ENCODE measurements around the gene KRTAP10-11. TPM values are rescaled to one million over a fixed set of nuclear protein-coding genes. Genes with fewer than 3 reads are reported as not detected.
"Not testable (repeated sequence)": the region's sequence is repeated elsewhere in the genome, so short reads cannot be mapped to it uniquely, and the experiment has no call there.

Gene KRTAP10-11
- polyA plus RNA-seq, 3 donors = not detected

DNA sequence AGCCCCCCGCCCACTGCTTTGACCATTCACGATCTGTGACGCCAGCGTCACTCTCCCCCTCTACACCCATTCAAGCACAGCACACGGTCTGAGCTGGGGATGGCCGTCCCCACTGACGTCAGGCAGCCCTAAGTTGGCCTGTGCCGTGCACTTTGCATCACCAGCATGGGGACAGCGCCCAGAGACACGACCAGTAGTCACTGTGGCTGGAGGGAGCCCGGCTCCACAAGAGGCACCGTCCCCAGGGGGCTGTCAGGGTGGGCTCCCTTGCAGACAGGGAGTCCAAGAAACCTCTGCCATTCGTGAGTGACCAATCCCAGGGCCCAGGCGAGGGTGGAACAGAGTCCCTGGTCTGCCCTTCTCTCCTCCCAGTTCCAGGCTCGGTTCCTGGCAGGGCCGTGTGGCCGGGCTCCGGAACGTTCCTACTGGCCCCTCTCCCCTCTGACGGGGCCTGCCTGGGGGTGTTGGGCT lies 32.0 kb upstream of the KRTAP10-11 start:
- no peak for DNase-seq (ENCODE audit: low read depth in 3 of 3, low spot score in 2 of 3)

DNA sequence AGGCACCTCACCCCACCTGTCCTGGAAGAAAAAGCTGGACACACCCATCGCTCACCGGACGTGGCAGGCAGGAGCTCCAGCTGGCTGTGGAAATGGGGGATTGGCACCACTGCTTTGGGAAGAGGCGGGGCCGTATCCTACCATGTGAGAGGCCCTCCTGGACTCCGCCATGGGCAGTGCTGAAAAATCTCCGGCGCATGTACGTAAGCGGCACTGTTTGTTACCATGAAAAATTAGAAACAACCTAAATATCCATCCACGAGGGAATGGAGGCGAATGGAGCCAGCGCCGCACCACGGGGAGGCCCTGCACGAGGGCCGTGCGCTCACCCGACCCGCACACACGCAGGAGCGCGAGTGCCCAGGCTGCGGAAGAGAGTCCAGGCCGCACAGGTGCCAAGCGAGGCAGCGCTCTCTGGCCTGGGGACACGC lies 31.2 kb upstream of the KRTAP10-11 start:
- DNase-seq (ENCODE audit: low read depth in 3 of 3, low spot score in 2 of 3) = no peak

DNA sequence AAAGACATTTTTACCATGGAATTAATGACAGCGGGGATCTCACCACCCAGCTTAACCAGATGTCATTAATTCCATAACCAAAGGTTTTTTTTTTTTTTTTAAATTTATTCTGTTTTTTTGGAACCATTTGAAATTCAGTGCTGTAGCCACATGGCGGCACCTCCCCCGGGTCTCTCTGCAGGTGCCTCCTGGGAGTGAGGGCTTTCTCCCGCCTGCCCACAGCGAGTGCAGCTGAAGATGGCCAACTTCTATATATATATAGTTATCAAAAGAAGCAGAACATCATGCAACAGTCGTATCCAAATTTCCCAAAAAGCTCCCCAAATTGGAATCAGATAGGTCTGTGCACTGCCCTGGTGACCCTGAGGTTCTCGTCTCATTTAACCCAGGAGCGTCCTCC lies 30.7 kb upstream of the KRTAP10-11 start:
- no peak for DNase-seq (ENCODE audit: low read depth in 3 of 3, low spot score in 2 of 3)

DNA sequence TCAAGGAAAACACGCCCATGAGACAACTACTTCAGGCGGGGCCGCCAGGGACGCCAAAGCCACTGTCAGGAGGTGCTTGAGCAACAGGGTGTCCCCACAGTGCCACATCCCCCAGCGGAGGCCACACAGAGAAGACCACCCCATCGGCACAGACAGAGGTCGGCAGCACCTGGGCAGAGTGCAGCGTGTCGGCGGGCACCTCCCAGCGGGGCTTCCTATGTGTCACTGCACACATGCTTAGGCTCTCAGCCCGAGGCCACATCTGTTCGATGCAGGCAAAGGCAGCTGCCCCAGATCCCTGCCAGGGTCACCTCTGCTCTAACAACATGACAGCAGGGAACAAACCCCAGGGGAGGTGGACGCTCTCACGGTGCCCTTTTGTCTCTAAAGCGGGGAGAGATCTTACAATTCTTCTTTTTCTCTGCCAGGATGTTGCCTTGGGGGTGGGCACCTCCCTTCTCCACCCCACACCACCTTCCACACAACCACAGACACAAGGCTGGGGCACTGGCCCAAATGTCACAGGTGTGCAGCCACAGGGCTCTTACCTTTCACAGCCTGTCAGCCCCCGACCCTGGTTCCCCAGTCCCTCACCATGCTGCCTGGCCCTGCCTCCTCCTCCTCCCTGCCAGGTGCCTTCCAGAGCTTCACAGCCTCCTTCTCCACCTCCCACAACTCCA lies 30.2 kb upstream of the KRTAP10-11 start:
- DNase-seq (ENCODE audit: low read depth in 3 of 3, low spot score in 2 of 3) = no peak

DNA sequence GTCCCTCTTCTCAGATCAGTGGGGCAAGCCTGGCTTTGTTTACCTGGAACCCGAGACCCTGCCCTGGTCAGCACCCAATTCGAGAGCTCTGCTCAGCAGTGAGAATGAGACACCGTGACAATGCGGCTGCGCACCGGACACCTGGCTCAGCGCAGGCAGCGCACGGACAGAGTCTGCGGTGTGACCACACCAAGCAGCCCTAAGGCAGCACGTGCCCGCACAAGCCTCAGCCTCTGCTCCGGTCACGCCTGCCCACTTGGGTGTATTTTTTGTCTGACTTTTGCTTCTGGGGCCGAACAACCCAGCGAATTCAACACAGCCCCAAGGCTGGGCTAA lies 29.7 kb upstream of the KRTAP10-11 start:
- no peak for DNase-seq (ENCODE audit: low read depth in 3 of 3, low spot score in 2 of 3)

DNA sequence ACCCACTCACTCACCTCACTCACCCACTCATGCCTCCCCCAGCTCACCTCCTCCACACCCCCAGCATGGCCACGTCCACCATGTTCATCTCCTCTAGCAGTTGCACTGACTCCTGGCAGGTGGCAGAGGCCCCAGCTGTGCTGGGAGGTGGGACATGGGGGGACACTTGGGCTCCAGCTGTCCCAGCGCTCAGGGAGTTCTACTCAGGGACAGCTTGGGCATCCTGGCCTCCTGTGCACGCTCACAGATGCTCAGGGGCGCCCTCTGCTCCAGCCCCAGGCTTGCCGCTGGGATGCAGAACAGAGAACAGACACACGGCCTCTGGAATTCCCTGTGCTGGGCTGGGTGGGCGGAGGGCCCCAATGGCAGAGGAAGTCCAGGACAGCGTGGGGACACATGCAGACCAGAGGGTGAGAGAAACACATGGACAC lies 29.1 kb upstream of the KRTAP10-11 start:
- no peak for DNase-seq (ENCODE audit: low read depth in 3 of 3, low spot score in 2 of 3)

DNA sequence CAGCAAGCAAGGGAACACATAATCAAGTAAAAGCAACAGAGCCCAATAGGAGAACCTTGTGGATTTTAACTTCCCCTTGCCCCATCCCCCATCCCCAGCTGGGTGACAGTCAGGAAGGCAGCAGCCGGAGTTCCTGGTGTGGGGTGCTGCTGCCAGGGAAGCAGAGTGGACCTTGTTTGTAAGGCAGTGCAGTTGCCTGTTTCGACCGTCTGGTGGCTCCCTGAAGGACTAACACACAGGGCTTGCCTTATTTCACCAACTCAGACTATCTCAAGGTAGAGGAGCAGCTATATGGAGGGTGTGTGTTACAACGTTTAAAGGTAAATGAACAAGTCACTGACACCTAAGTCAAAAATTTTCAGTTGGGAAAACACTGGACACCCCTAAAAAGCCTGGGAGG lies 27.7 kb upstream of the KRTAP10-11 start:
- DNase-seq (ENCODE audit: low read depth in 3 of 3, low spot score in 2 of 3) = no peak

DNA sequence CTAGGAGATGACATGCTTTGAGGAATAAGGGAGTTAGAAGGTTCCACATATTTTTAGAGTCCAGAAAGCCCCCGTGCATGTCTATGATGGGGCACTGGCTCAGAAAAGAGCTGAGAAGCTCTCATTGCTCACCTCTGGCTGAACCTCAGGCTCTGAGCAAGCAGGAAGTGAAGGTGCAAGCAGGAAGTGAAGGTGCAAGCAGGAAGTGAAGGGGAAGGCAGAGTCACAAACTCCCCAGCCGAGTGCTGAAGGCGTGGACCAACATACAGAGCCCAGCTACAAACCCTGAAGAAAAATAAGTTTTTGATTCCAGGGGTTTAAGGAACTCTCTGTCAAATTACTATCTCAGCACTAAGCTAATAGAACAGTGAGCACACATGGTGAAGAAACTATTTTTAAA lies 27.3 kb upstream of the KRTAP10-11 start:
- no peak for DNase-seq (ENCODE audit: low read depth in 3 of 3, low spot score in 2 of 3)

DNA sequence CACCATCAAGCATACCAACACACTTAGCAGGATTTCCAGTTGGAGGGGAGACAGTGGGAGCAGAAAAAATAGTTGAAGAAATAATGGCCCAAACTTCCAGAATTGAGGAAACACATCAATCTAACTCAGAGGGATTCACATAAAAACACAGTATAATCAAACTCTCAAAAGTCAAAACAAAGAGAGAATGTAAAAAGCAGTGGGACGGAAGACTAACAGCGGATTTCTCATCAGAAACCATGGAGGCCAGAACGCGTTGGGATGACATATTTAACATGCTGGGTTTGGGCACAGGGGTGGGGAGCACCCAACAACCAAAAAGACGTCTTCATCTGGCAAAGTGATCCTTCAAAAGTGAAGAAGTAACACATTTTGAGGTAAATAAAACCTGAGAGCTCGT lies 26.3 kb upstream of the KRTAP10-11 start:
- no peak for DNase-seq (ENCODE audit: low read depth in 3 of 3, low spot score in 2 of 3)

DNA sequence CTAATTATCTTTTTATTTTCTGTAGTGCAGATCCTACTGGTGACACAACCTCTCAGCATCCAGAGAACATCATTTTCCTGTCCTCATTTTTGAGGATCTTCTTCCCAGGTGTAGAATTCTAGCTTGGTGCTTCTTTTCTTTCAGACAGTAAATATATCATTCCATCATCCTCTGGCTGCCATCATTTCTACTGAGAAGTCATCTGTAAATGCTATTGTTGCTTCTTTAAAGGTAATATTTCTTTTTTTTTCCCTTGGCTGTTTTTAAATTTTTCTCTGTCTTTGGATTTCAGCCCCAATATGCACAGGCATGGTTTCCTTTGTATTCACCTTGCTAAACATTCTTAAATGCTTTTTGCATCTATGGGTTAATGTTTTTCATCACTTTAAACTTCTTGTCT lies 22.6 kb upstream of the KRTAP10-11 start:
- no peak for DNase-seq (ENCODE audit: low read depth in 3 of 3, low spot score in 2 of 3)

DNA sequence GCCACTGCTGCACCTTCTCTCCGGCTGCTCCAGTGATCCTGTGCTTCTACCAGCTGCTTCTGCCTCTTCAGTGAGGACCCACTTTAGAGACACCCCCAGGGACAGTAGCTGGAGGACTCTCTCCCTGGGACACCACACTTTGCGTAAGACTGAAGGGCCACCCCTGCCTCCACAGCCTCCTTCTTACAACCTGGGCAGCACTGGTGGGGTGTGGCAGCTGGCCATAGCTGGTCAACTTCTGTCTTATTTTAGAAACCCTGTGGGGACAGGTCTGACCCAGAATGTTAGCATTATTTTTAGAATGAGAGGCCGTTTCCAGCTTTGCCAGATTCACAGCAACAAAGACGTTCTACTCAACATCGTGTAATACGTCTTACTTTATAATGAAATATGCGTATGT lies 20.5 kb upstream of the KRTAP10-11 start:
- no peak for DNase-seq (ENCODE audit: low read depth in 3 of 3, low spot score in 2 of 3)

DNA sequence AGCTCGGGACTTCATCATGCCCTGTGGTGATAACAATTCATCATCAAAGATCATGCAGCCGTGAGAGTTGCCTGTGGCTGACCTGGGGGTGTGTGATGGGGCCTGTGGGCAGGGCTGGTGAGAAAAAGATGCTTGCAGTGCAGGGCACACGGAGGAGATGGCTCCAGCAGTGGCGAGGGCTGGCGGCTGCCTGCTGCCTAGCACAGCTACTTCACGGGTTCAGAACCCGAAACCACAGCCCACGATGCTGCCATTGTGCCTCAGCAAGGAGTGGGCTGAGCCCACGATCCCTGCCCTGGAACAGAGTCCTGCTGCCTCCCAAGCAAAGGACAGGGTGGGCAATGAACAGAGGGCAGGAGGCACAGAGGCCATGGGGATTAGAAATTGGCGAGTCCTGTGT lies 20.0 kb upstream of the KRTAP10-11 start:
- DNase-seq (ENCODE audit: low read depth in 3 of 3, low spot score in 2 of 3) = no peak

DNA sequence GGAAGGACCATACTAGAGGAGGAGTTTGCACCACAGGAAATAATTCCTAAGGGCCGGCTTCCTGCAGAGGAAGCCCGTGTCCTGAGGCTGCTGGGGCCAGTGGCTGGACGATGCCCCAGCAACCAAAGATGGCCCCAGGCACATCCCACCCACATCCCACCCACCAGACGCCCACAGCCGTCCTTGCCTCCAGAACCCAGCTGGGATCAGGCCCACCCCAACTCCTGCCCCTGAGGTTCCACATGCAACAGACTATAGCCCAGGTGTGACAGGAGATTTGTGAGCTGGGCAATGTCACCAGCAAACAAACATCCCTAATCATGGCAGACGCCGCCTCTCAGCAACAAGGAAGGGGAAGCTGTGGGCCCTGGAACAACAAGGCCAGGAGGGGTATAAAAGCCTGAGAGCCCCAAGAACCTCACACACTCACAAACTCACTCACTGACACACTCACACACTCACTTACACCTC lies 19.5 kb upstream of the KRTAP10-11 start, which contains the start of gene KRTAP10-9:
TSS of gene KRTAP10-9 (plus strand) at position 421 of the 471 bp plus-strand sequence. CDS start 79 bp downstream, outside the sequence.
- DNase-seq (ENCODE audit: low read depth in 3 of 3, low spot score in 2 of 3) = no peak

DNA sequence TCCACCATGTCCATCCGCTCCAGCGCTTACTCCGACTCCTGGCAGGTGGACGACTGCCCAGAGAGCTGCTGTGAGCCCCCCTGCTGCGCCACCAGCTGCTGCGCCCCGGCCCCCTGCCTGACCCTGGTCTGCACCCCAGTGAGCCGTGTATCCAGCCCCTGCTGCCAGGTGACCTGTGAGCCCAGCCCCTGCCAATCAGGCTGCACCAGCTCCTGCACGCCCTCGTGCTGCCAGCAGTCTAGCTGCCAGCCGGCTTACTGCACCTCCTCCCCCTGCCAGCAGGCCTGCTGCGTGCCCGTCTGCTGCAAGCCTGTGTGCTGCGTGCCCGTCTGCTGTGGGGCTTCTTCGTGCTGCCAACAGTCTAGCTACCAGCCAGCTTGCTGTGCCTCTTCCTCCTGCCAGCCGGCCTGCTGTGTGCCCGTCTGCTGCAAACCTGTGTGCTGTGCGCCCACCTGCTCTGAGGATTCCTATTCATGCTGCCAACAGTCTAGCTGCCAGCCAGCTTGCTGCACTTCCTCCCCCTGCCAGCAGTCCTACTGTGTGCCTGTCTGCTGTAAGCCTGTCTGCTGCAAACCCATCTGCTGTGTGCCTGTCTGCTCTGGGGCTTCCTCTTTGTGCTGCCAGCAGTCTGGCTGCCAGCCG lies 18.9 kb upstream of the KRTAP10-11 start:
- not testable (repeated sequence) for DNase-seq (ENCODE audit: low read depth in 3 of 3, low spot score in 2 of 3)

DNA sequence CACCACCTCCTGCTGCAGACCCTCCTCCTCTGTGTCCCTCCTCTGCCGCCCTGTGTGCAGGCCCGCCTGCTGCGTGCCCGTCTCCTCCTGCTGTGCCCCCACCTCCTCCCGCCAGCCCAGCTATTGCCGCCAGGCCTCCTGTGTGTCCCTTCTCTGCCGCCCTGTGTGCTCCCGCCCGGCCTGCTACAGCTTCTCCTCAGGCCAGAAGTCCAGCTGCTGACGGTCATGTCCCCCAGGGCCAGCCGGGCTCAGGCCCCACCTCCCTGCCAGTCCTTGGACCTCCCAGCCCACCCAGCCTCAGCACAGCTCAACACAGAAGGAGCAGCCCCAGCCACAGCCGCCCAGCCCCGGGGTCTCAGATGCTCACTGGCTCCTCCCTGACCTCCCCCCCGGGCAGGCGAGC lies 18.4 kb upstream of the KRTAP10-11 start:
- not testable (repeated sequence) for DNase-seq (ENCODE audit: low read depth in 3 of 3, low spot score in 2 of 3)

DNA sequence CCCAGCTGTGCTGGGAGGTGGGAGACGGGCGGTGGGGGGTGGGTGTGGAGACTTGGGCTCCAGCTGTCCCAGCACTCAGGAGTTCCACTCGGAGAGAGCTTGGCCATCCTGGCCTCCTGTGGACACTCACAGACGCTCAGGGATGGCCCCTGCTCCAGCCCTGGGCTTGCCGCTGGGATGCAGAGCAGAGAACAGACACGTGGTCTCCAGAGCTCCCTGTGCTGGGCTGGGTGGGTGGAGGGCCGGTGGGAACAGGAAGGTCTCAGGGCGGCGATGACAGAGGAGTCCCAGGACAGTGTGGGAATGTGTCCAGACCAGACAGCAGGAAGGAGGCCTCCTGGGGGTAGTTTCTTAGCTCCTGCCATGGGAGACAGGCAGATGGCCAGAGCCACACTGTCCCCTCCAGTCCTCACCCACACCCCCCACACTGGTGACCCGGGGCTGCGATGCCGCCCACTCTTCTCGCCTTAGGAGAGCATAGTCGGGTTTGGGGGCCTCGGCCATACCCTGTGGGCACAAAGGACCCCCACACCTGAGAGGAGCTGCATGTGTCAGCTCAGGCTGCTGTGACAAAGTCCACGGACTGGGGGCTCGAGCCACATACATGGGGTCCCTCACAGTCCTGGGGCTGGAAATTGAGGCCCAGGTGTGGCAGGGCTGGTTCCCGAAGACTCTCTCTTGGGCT lies 17.4 kb upstream of the KRTAP10-11 start:
- no peak for DNase-seq (ENCODE audit: low read depth in 3 of 3, low spot score in 2 of 3)

DNA sequence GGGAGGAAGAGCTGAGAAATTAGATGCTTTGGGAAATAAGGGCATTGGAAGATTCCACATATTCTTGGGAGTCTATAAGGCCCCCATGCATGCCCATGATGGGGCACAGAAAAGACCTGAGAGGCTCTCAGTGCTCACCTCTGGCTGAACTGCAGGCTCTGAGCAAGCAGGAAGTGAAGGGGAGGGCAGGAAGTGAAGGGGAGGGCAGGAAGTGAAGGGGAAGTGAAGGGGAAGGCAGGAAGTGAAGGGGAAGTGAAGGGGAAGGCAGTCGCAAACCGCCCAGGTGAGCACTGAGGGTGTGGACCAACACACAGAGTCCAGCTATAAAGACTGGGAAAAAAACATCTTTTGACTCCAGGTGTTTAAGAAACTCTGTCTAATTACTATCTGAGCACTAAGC lies 15.8 kb upstream of the KRTAP10-11 start:
- no peak for DNase-seq (ENCODE audit: low read depth in 3 of 3, low spot score in 2 of 3)

DNA sequence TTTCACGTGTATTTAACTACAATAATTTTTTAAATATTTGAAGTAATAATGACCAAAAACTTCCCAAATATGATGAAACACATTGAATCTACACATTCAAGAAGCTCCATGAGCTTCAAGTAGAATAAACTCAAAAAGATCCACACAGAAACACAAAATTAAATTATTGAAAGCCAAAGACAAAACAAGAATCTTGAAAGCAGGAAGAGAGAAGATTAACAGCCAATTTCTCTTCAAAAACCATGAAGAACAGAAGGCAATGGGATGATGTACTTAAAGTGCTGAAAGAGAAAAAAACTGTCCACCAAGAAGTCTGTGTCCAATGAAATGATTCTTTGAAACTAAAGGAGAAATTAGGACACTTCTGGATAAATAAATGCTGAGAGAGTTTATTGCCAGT lies 14.1 kb upstream of the KRTAP10-11 start:
- DNase-seq (ENCODE audit: low read depth in 3 of 3, low spot score in 2 of 3) = no peak

DNA sequence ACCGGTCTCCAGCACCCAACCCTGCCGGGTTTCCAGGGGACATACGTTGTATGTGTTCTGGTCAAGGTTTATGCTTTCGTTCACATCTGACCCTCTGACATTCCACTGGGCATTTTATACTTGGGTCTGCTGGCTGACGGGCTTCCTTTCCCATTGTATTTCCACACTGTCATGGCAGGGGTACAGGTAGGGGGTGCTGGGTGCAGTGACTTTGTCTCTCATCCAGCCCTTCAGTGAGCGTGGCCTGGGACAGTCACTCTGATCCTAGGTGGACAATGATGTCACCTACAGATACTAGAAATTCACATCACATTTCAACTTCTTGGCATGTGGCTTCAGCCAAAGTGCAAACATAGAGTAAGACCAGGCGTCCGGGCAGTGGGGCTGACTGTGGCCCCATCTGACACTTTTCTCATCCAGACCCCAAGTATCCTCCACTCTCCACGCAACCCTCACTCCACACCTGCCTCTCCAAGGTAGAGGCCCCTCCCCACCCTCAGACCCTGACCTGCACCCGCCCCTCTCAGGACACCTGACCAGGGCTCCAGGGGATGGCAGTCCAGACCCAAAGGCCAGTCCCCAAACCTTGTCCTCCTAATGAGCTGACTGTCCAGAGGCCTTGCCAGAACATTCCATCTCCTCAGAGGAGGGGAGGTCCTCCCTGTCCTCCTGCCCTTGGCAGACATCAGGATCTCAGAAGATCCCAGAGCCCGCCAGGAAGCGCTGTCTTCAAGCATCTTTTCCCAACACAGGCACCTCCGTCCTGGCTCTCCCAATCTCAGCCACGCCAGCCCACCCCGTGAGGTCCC lies 9.8 kb upstream of the KRTAP10-11 start:
- DNase-seq (ENCODE audit: low read depth in 3 of 3, low spot score in 2 of 3) = no peak

DNA sequence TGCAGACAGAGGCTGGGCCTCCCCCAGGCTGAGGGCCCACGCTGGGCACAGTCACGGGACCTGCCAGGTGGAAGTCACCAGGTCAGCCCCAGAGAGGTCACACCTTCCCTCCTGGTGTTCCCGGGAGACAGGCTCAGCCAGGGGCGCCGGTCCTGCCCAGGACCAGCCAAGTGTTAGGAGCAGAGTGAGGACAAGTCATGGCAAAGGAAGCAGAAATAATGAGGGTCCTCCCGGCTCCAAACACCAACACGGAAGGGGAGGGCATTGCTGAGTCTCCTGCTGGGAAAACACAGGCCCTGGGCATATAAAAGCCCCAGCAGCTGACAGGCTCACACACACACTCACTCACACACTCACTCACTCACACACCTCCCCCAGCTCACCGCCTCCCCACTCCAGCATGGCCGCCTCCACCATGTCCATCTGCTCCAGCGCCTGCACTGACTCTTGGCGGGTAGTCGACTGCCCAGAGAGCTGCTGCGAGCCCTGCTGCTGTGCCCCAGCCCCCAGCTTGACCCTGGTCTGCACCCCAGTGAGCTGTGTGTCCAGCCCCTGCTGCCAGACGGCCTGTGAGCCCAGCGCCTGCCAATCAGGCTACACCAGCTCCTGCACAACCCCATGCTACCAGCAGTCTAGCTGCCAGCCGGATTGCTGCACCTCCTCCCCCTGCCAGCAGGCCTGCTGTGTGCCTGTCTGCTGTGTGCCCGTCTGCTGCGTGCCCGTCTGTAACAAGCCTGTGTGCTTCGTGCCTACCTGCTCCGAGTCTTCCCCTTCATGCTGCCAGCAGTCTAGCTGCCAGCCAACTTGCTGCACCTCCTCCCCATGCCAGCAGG lies 9.0 kb upstream of the KRTAP10-11 start, which contains the start of gene KRTAP10-10:
TSS of gene KRTAP10-10 (plus strand) at position 339 of the 833 bp plus-strand sequence. CDS start at position 401, 62 bp downstream.
- DNase-seq (ENCODE audit: low read depth in 3 of 3, low spot score in 2 of 3) = no peak
